Body of pancreas (tissue), 4 donors: ENCODE data around the gene WWOX.

Experiments used
- POLR2A ChIP-seq, 3 donors: fragments of 450-650 bp; IDR thresholded peaks; one replicate each; pipeline ENCODE4 v1.6.1; 2016; ENCODE audit warnings: antibody characterized with exemption in 3 of 3, mild to moderate bottlenecking in 2 of 3
- TF ChIP-seq, protein P1 (sequence below), 7 experiments: fragments of 450-650 bp in 4 of 7; fragments of 200-600 bp in 3 of 7; sonication (generic) in 3 of 7; IDR thresholded peaks; one replicate each; pipeline ENCODE4 v1.5.1; 2016 to 2019; ENCODE audit warnings: antibody characterized with exemption in 7 of 7

DNA sequence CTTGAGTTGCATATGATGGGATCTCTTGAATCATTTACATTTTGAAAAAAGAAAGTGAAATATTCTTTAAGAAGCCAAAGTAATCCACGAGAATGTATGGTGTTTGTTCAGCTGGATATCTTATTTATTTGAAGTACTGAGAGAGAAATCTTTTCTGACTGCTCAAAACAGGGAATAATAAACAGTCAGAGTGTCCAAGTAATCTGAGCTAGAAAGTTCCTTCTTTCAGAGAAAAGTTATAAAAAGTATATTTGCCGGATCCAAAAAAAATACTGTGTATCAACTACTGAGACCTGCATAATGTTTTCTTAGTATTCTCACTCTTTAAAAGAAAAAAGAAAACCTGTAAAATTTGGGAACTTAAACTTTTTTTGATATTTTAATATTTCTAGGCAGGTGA is 350.8 kb downstream of the WWOX start:
- TF ChIP-seq, protein P1, sequence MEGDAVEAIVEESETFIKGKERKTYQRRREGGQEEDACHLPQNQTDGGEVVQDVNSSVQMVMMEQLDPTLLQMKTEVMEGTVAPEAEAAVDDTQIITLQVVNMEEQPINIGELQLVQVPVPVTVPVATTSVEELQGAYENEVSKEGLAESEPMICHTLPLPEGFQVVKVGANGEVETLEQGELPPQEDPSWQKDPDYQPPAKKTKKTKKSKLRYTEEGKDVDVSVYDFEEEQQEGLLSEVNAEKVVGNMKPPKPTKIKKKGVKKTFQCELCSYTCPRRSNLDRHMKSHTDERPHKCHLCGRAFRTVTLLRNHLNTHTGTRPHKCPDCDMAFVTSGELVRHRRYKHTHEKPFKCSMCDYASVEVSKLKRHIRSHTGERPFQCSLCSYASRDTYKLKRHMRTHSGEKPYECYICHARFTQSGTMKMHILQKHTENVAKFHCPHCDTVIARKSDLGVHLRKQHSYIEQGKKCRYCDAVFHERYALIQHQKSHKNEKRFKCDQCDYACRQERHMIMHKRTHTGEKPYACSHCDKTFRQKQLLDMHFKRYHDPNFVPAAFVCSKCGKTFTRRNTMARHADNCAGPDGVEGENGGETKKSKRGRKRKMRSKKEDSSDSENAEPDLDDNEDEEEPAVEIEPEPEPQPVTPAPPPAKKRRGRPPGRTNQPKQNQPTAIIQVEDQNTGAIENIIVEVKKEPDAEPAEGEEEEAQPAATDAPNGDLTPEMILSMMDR (IDR thresholded peaks at IDR 0.05), result no peak
- TF ChIP-seq POLR2A (IDR thresholded peaks at IDR 0.05), result no peak
